GM21786 (cell line): Measurements from ENCODE around the gene GFRA1.

Experiments
- ATAC-seq: cut with Tn5 transposase; IDR thresholded peaks from one replicate; pipeline ENCODE4 v1.9.1; 2021; ENCODE audit not compliant: unreplicated experiment

Gene GFRA1

GRCh38 chr10:116126954-116127695 lies 145.9 kb downstream of the GFRA1 start:
- ATAC-seq = no peak

GRCh38 chr10:116126239-116126638 lies 146.8 kb downstream of the GFRA1 start:
- ATAC-seq = no peak

GRCh38 chr10:116125180-116125579 lies 147.8 kb downstream of the GFRA1 start:
- ATAC-seq = no peak

- no peak for ATAC-seq
Measured at GRCh38 chr10:116124777-116125176, 148.2 kb downstream of the GFRA1 start.

- no peak for ATAC-seq
Measured at GRCh38 chr10:116122664-116123063, 150.3 kb downstream of the GFRA1 start.

DNA sequence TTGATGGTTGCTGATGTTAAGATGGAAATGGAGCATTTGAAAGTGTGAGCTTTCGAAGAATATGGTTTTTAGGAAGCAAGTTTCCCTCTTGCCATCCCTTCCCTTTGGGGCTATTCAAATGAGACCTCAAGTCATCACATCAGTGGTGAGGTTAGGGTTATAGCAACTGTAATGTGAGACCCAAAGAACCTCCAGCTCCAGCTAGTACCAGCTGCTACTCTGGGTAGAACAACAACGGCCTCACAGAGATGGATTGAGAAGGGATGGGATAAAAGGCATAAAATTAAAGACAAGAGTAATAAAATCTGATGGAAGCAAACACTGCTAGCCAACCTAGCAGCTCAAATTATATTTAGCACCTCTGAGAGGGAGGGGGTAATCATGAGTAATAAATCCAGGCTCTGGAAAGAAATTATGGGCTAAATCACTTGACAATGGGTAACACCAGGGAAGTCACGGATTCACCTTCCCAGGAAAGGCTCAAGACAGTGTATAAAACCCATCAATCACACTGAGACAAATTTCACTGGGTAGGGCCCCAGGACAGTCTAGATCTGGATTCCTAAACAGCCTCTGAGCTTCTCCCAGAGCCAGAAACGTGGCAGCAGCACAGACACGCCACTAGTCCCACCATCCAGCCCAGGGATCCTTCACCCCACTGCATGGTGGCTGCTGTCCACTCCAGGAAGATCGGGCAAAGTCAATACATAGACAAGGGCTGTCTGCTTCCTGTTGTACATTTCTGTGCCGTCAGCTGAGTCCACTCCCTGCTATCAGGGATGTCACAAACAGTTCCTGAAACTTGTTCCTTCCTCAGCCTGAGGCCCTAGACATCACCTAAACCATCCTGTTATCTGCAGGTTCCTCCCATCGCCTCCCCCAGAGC lies 151.1 kb downstream of the GFRA1 start:
- no peak for ATAC-seq

- no peak for ATAC-seq
Measured at GRCh38 chr10:116120688-116121455, 152.1 kb downstream of the GFRA1 start.

DNA sequence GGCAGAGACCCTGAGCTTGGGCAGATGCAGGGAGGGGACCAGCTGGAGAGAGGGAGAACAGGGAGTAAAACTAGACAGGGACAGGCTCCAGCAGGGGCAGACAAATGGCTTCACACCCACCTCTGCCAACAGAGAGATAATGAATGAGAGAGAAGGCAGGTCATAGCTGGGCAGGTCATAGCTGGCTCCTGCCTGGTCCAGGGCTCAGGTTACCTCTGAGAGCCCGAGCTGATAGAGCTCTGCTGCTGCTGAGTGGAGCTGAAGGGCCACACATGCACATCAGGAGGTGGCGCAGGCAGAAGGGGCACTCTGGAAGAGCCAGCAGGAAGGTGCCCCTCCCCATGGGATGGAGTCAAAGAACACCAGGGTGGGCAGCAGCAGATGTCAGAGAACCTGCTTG lies 154.2 kb downstream of the GFRA1 start:
- ATAC-seq = no peak

DNA sequence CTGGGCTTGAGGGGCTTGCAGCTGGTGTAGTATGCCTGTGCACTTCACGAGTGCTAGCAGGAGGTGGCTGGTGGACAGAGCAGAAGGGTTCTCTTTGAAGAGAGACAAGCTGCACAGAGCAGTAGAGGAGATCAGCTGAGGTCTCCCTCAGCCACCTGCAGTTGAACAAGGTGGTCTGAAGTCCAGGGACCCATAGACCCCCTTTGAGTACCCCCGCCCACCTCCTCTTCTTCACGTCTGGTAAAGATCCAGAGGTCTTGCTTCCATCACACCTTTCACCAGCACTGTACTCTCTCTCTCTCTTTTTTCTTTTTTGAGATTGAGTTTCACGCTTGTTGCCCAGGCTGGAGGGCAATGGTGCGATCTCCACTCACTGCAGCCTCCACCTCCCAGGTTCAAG lies 157.2 kb downstream of the GFRA1 start:
- no peak for ATAC-seq

- no peak for ATAC-seq
Measured at GRCh38 chr10:116115036-116115641, 157.9 kb downstream of the GFRA1 start.

GRCh38 chr10:116113721-116114501 lies 159.1 kb downstream of the GFRA1 start:
- no peak for ATAC-seq

- no peak for ATAC-seq
Measured at GRCh38 chr10:116112232-116113231, 160.5 kb downstream of the GFRA1 start.

GRCh38 chr10:116111483-116112095 lies 161.4 kb downstream of the GFRA1 start:
- no peak for ATAC-seq

- no peak for ATAC-seq
Measured at GRCh38 chr10:116110736-116111135, 162.3 kb downstream of the GFRA1 start.

DNA sequence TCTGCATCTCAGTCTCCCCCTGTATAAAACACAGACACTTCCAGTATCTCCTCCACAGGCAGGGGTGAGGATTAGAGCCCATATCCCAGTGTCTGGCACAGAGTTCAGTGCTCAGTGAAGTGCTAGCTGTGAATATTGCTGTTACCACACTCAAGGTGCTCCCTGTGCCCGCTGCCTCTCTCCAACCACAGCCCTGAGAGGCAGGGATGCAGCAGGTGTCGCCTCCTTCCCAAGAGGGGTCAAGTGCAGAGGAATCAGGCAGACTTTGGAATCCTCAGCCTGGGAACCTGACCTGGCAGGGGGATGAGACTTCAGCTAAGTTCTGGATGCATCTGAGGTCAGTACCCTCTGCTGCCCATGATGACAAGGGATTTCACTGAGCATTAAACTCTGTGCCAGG lies 163.1 kb downstream of the GFRA1 start:
- ATAC-seq = no peak

GRCh38 chr10:116109481-116109880 lies 163.5 kb downstream of the GFRA1 start:
- ATAC-seq = no peak

DNA sequence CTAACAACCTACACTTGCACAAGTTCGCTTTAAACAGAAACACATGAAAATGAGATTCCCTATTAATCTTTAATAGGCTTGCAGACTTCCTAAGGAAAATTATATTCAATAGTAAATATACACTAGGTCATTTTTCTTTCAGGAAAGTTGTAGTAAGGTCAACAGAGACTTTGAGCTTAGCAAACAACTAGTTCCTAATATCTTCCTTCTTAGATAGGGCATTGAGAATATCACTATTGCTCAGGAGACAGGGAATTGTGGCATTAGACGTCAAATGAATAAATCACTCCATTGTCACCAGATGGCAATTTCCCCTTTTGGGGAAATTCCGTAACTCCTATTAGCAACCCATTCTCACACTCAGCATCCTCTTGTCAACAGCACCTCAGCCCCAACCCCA lies 164.9 kb downstream of the GFRA1 start:
- ATAC-seq = no peak

- no peak for ATAC-seq
Measured at GRCh38 chr10:116106611-116107010, 166.4 kb downstream of the GFRA1 start.

DNA sequence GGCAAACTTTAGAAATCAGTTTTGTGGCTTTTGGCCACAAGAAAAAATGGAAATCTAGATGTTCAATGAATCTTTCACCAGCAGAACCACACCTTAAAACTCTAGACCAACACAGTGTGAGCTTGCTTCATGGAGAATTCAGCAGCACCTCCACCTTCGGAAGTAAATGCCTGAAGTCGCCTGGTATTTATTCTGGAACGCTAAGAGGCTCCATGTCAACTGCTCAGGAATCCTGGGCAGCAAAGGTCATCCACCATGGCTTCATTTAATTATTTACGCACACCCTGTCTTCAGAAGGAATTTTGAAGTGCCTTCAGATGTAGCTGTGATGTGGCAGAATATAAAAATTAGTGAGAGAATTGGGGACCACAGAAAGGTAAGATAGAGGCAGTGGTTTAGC lies 167.7 kb downstream of the GFRA1 start:
- ATAC-seq = no peak
